SU-DHL-6 (cell line): Measurements from ENCODE around the gene GRPEL1.

Experiments
- H2AFZ ChIP-seq: fragments of 200-600 bp; sonication (generic); 2 replicates; pipeline ENCODE4 v1.6.1; 2014; ENCODE audit warnings: low read depth, mild to moderate bottlenecking, moderate library complexity, mixed read lengths, antibody characterized with exemption, low read length; ENCODE audit not compliant: severe bottlenecking
- H3F3A ChIP-seq: fragments of 200-600 bp; shearing (Covaris generic); 2 replicates; pipeline ENCODE4 v1.6.0; 2016; ENCODE audit warnings: antibody characterized with exemption, mild to moderate bottlenecking; ENCODE audit not compliant: insufficient read depth
- H3K27ac ChIP-seq: fragments of 200-600 bp; sonication (generic); 2 replicates; pipeline ENCODE4 v1.5.1; 2016; ENCODE audit warnings: low read depth, mild to moderate bottlenecking, low read length, moderate library complexity, mixed read lengths
- H3K27me3 ChIP-seq: fragments of 200-600 bp; sonication (generic), shearing (Covaris generic); 2 replicates; pipeline ENCODE4 v1.6.0; 2014; ENCODE audit warnings: mild to moderate bottlenecking, low read length
- H3K36me3 ChIP-seq: fragments of 200-600 bp; sonication (generic); 2 replicates; pipeline ENCODE4 v1.6.1; 2014; ENCODE audit warnings: mild to moderate bottlenecking, low read length, mixed read lengths
- H3K4me2 ChIP-seq: fragments of 300-600, 200-600 bp; shearing (Covaris generic), sonication (generic); 2 replicates; pipeline ENCODE4 v1.6.0; 2014; ENCODE audit warnings: low read length, low read depth, mild to moderate bottlenecking; ENCODE audit not compliant: poor library complexity, severe bottlenecking
- H3K4me3 ChIP-seq: fragments of 200-600 bp; sonication (generic); 2 replicates; pipeline ENCODE4 v1.5.1; 2014; ENCODE audit warnings: antibody characterized with exemption, low read length, mild to moderate bottlenecking, mixed read lengths; ENCODE audit not compliant: insufficient read depth, poor library complexity, severe bottlenecking
- H3K79me2 ChIP-seq: fragments of 200-600 bp; sonication (generic); 2 replicates; pipeline ENCODE4 v1.6.1; 2014; ENCODE audit warnings: mild to moderate bottlenecking, low read length, moderate library complexity; ENCODE audit not compliant: insufficient read depth
- H3K9ac ChIP-seq: fragments of 200-600 bp; sonication (generic); 2 replicates; pipeline ENCODE4 v1.7.0; 2014; ENCODE audit warnings: mild to moderate bottlenecking, low read length
- H3K9me2 ChIP-seq: fragments of 200-600 bp; sonication (generic); replicated peaks from 2 replicates; pipeline ENCODE4 v1.6.1; 2014; ENCODE audit warnings: low read length; ENCODE audit not compliant: insufficient read depth
- H3K9me3 ChIP-seq: fragments of 200-600 bp; sonication (generic); 2 replicates; pipeline ENCODE4 v1.6.1; 2014; ENCODE audit warnings: low read length, mixed read lengths; ENCODE audit not compliant: insufficient read depth
- H4K20me1 ChIP-seq: fragments of 200-600 bp; sonication (generic); 2 replicates; pipeline ENCODE4 v1.6.1; 2014; ENCODE audit warnings: low read depth, mild to moderate bottlenecking, antibody characterized with exemption, low read length, moderate library complexity, mixed read lengths
- CTCF ChIP-seq: fragments of 200-600 bp; sonication (generic); IDR thresholded peaks from one replicate; pipeline ENCODE4 v1.5.1; 2017; ENCODE audit warnings: antibody characterized with exemption, mild to moderate bottlenecking, low read length, moderate library complexity; ENCODE audit not compliant: insufficient read depth, poor library complexity, severe bottlenecking
- EZH2phosphoT487 ChIP-seq: fragments of 200-600 bp; sonication (generic), shearing (Covaris generic); conservative IDR thresholded peaks from 2 replicates; pipeline ENCODE4 v1.6.1; 2018; ENCODE audit warnings: mild to moderate bottlenecking, antibody characterized with exemption, low read length, moderate library complexity, mixed read lengths

The GRPEL1 gene

GRCh38 chr4:7034262-7035081 is 33.4 kb downstream of the GRPEL1 start:
- H3K27me3 ChIP-seq = no peaks in the 10 kb centered on the region
- H4K20me1 ChIP-seq = no peaks in the 10 kb centered on the region
- no peaks in the 10 kb centered on the region for H3K79me2 ChIP-seq
- no peaks in the 10 kb centered on the region for H3K9me2 ChIP-seq
- H3K9ac ChIP-seq = no peak overlapping the region
- no peak for TF ChIP-seq CTCF
- no peak for TF ChIP-seq EZH2phosphoT487
- H2AFZ ChIP-seq = no peak overlapping the region
- H3K4me3 ChIP-seq = no peak overlapping the region
- H3K4me2 ChIP-seq = no peak overlapping the region
- no peaks in the 10 kb centered on the region for H3K36me3 ChIP-seq
- no peaks in the 10 kb centered on the region for H3F3A ChIP-seq
- no peak overlapping the region for H3K27ac ChIP-seq
- no peaks in the 10 kb centered on the region for H3K9me3 ChIP-seq

GRCh38 chr4:7032596-7032995 is 35.3 kb downstream of the GRPEL1 start:
- Histone ChIP-seq H3K27ac (no peak overlapping the region), H3K9ac (no peak overlapping the region), H3K36me3 (no peaks in the 10 kb centered on the region), H3K27me3 (no peaks in the 10 kb centered on the region), H2AFZ (no peak overlapping the region), H3K9me2 (no peaks in the 10 kb centered on the region), H3K9me3 (no peaks in the 10 kb centered on the region), H3K79me2 (no peaks in the 10 kb centered on the region), H3K4me3 (no peak overlapping the region), H4K20me1 (no peaks in the 10 kb centered on the region), H3K4me2 (no peak overlapping the region), H3F3A (no peaks in the 10 kb centered on the region)
- no peak for TF ChIP-seq CTCF
- TF ChIP-seq EZH2phosphoT487 = no peak

GRCh38 chr4:7031558-7032449 is 36.1 kb downstream of the GRPEL1 start:
- TF ChIP-seq EZH2phosphoT487 (no peak), CTCF (no peak)
- H3K36me3 ChIP-seq = no peaks in the 10 kb centered on the region
- H4K20me1 ChIP-seq = no peaks in the 10 kb centered on the region

More at GRCh38 chr4:7031558-7032449, 36.1 kb downstream of the GRPEL1 start:
- no peak overlapping the region for H3K27ac ChIP-seq
- no peaks in the 10 kb centered on the region for H3F3A ChIP-seq
- H3K9me3 ChIP-seq = no peaks in the 10 kb centered on the region
- no peak overlapping the region for H3K4me3 ChIP-seq
- H3K9me2 ChIP-seq = no peaks in the 10 kb centered on the region
- no peak overlapping the region for H2AFZ ChIP-seq
- no peak overlapping the region for H3K4me2 ChIP-seq
- H3K27me3 ChIP-seq = no peaks in the 10 kb centered on the region
- H3K79me2 ChIP-seq = no peaks in the 10 kb centered on the region
- no peak overlapping the region for H3K9ac ChIP-seq
